ENCODE data around the gene DNM2. TPM values are rescaled to one million over a fixed set of nuclear protein-coding genes. Genes with fewer than 3 reads are reported as not detected.

DNM2 gene
- total RNA-seq, 1 experiment from 2014 or later = 131 TPM

DNA sequence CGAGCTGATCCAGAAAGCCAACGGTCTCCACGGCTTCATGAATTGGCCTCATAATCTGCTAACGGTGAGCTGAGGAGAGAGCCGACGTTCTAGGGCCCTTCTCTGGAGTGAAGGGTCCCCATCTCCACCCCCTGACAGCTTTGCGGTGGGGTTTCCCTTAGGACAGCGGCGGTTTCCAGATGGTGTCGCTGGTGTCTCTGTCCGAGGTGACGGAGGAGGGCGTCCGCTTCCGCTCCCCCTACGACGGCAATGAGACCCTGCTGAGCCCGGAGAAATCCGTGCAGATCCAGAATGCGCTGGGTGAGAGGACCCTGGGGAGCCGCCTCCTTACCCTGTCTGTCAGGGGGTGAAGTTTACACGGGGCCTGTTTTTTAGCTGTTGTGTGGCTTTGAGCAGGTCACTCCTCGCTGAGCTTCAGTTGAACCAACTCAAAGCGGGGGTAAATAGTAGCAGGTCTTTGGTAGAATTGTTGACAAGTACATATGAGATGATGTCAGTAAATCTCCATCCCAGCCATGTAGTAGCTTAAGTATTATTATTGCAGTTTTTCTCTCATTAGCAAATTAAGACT, 15.8 kb upstream of the DNM2 start (continued):
- TF ChIP-seq CBFB (CRISPR knock-in tag; IDR thresholded peaks at IDR 0.05; ENCODE audit: low read depth) (no peak), ZNF425 (CRISPR knock-in tag; conservative IDR thresholded peaks at IDR 0.05) (no peak), ZNF121 (CRISPR knock-in tag; IDR thresholded peaks at IDR 0.05) (no peak)

DNA sequence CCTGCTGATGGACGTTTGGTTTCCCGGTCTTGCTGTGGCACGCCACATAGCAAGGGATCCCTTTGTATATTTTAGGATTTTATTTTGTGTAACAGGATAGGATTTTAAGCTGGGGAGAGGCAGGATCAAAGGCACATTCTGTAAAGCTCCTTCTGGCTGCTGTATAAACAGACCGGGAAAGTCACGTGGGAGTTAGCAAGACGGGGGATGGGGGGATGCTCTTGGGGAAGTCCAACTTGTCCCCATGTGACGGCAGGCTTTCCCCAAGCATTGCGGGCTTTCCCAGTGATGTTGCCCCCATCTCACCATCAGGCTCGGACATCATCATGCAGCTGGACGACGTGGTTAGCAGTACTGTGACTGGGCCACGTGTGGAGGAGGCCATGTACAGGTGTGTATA, 10.9 kb upstream of the DNM2 start:
- no peak for DNase-seq (ENCODE audit: low spot score)
- H3K9me3 Mint-ChIP-seq = no peaks in the 10 kb centered on the region
- no peak for TF ChIP-seq ELF4 (CRISPR knock-in tag; IDR thresholded peaks at IDR 0.05; ENCODE audit: low read depth)
- ChIA-PET CTCF (interaction anchor here (1.7 kb wide), 1 partner anchor 10 kb away, joined by 6 read pairs; the partner anchor contains the start of gene DNM2), POLR2A (no interaction called here)
- no peaks in the 10 kb centered on the region for H3K27me3 Mint-ChIP-seq (ENCODE audit: low read depth)
- no peak overlapping the region for H3K27ac Mint-ChIP-seq
- H3K4me3 Mint-ChIP-seq = no peak overlapping the region
- H3K36me3 Mint-ChIP-seq = peaks cover 14% of the 10 kb centered on the region
- H3K4me1 Mint-ChIP-seq = peaks cover 5% of the 10 kb centered on the region
- no peak for ATAC-seq

DNA sequence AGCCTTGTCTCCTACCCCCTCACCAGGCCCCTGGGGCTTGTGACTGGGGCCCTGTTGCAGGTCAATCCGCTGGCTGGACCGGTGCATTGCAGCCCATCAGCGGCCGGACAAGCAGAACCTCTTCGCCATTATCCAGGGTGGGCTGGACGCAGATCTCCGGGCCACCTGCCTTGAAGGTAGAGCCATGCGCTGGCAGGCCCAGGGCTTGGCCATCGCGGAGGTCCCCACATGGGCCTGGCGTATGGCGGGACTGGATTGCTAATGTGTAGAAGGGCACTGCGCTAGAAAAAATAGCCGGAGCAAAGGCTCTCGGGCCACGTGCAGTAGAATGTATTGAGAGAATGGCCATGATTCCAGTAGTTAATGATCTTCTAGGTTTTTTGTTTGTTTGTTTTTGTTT, 10.4 kb upstream of the DNM2 start:
- Mint-ChIP-seq H3K27me3 (ENCODE audit: low read depth) (no peaks in the 10 kb centered on the region), H3K4me1 (peaks cover 5% of the 10 kb centered on the region), H3K27ac (no peak overlapping the region), H3K36me3 (peaks cover 16% of the 10 kb centered on the region), H3K9me3 (no peaks in the 10 kb centered on the region), H3K4me3 (no peak overlapping the region)
- DNase-seq (ENCODE audit: low spot score) = no peak
- CTCF ChIA-PET = interaction anchor here (1.7 kb wide), 1 partner anchor 10 kb away, joined by 6 read pairs; the partner anchor contains the start of gene DNM2
- no peak for ATAC-seq
- TF ChIP-seq KAT7 (CRISPR knock-in tag; IDR thresholded peaks at IDR 0.05; ENCODE audit: borderline replicate concordance) = no peak
- TF ChIP-seq SP1 (CRISPR knock-in tag; conservative IDR thresholded peaks at IDR 0.05) = no peak
- TF ChIP-seq HMGA2 (CRISPR knock-in tag; IDR thresholded peaks at IDR 0.05) = no peak
- no peak for TF ChIP-seq TCF7 (CRISPR knock-in tag; IDR thresholded peaks at IDR 0.05; ENCODE audit: low read depth)
- POLR2A ChIA-PET = no interaction called here

DNA sequence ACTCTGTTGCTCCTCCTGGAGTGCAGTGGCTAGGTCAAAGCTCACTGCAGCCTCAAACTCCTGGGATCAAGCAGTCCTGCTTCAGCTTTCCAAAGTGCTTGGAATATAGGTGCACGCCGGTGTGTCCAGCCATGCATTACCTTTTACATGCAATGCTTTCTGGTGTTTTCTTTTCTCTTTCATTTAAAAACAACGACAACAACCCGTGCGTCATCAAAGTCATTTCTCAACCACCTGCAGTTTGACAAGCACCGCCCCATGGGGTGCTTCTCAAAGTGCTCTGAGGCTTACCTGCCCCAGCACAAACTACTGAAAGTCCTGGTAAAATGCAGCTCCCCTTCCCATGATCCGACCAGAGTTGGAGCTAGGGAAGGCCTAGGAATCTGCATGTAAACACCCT, 9.6 kb upstream of the DNM2 start:
- no peak overlapping the region for H3K27ac Mint-ChIP-seq
- ChIA-PET POLR2A (no interaction called here), CTCF (interaction anchor here (0.7 to 1.7 kb wide), 2 partner anchors 9 to 43 kb away, joined by 3 to 5 read pairs; partner anchors contain the start of gene DNM2)
- peaks cover 5% of the 10 kb centered on the region for H3K4me1 Mint-ChIP-seq
- no peaks in the 10 kb centered on the region for H3K9me3 Mint-ChIP-seq
- TF ChIP-seq ESRRA (CRISPR knock-in tag; IDR thresholded peaks at IDR 0.05; ENCODE audit: borderline replicate concordance) = no peak
- TF ChIP-seq ZNF232 (CRISPR knock-in tag; IDR thresholded peaks at IDR 0.05) = no peak
- no peaks in the 10 kb centered on the region for H3K27me3 Mint-ChIP-seq (ENCODE audit: low read depth)
- DNase-seq (ENCODE audit: low spot score) (no peak), ATAC-seq (no peak)
- no peak overlapping the region for H3K4me3 Mint-ChIP-seq
- peaks cover 16% of the 10 kb centered on the region for H3K36me3 Mint-ChIP-seq

- Mint-ChIP-seq H3K9me3 (no peaks in the 10 kb centered on the region), H3K4me3 (no peak overlapping the region), H3K27me3 (ENCODE audit: low read depth) (no peaks in the 10 kb centered on the region), H3K36me3 (peaks cover 15% of the 10 kb centered on the region), H3K4me1 (peaks cover 6% of the 10 kb centered on the region), H3K27ac (peak overlapping the region; percentile 93)
- CTCF ChIA-PET = interaction anchor here (1.1 to 1.2 kb wide), 2 partner anchors 13 to 152 kb away, joined by 3 read pairs; no protein-coding TSS in a partner anchor
- ATAC-seq = peak; percentile 75
- DNase-seq (ENCODE audit: low spot score) = peak; percentile 62
- POLR2A ChIA-PET = no interaction called here
- TF ChIP-seq HMGA2 (CRISPR knock-in tag; IDR thresholded peaks at IDR 0.05) = no peak
- TF ChIP-seq ATF2 (CRISPR knock-in tag; IDR thresholded peaks at IDR 0.05; ENCODE audit: borderline replicate concordance, low read depth) = no peak
- TF ChIP-seq, protein P1, sequence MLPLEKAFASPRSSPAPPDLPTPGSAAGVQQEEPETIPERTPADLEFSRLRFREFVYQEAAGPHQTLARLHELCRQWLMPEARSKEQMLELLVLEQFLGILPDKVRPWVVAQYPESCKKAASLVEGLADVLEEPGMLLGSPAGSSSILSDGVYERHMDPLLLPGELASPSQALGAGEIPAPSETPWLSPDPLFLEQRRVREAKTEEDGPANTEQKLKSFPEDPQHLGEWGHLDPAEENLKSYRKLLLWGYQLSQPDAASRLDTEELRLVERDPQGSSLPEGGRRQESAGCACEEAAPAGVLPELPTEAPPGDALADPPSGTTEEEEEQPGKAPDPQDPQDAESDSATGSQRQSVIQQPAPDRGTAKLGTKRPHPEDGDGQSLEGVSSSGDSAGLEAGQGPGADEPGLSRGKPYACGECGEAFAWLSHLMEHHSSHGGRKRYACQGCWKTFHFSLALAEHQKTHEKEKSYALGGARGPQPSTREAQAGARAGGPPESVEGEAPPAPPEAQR (CRISPR knock-in tag; IDR thresholded peaks at IDR 0.05) = no peak
- no peak for TF ChIP-seq IRF1 (CRISPR knock-in tag; IDR thresholded peaks at IDR 0.05)
- TF ChIP-seq SMAD4 (CRISPR knock-in tag; IDR thresholded peaks at IDR 0.05) = no peak
- TF ChIP-seq CTCF (IDR thresholded peaks at IDR 0.05) = no peak
- TF ChIP-seq, protein P2, sequence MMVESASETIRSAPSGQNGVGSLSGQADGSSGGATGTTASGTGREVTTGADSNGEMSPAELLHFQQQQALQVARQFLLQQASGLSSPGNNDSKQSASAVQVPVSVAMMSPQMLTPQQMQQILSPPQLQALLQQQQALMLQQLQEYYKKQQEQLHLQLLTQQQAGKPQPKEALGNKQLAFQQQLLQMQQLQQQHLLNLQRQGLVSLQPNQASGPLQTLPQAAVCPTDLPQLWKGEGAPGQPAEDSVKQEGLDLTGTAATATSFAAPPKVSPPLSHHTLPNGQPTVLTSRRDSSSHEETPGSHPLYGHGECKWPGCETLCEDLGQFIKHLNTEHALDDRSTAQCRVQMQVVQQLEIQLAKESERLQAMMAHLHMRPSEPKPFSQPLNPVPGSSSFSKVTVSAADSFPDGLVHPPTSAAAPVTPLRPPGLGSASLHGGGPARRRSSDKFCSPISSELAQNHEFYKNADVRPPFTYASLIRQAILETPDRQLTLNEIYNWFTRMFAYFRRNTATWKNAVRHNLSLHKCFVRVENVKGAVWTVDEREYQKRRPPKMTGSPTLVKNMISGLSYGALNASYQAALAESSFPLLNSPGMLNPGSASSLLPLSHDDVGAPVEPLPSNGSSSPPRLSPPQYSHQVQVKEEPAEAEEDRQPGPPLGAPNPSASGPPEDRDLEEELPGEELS (CRISPR knock-in tag; IDR thresholded peaks at IDR 0.05) = no peak
- TF ChIP-seq CREM (CRISPR knock-in tag; IDR thresholded peaks at IDR 0.05) = no peak
- TF ChIP-seq MXD4 (CRISPR knock-in tag; IDR thresholded peaks at IDR 0.05; ENCODE audit: borderline replicate concordance) = no peak
These were observed 5.8 kb upstream of the DNM2 start for GRCh38 chr19:10712045-10712444.

Data from WTC11 (cell line).